ENCODE results near the gene SLC39A11.
"Not testable (repeated sequence)": the region's sequence is repeated elsewhere in the genome, so short reads cannot be mapped to it uniquely, and the experiment has no call there.

Gene SLC39A11

GRCh38 chr17:72811976-72812687 is 280.4 kb downstream of the SLC39A11 start:
- no peak for DNase-seq

GRCh38 chr17:72810991-72811508 is 281.4 kb downstream of the SLC39A11 start:
- DNase-seq: no peak

- DNase-seq: no peak
Observed at GRCh38 chr17:72806011-72806410, 286.5 kb downstream of the SLC39A11 start.

- no peak for DNase-seq
Observed at GRCh38 chr17:72804949-72805707, 287.4 kb downstream of the SLC39A11 start.

- DNase-seq: no peak
Observed at GRCh38 chr17:72802726-72803125, 289.8 kb downstream of the SLC39A11 start.

- no peak for DNase-seq
Observed at GRCh38 chr17:72797142-72797541, 295.3 kb downstream of the SLC39A11 start.

GRCh38 chr17:72795941-72796340 is 296.5 kb downstream of the SLC39A11 start:
- DNase-seq: no peak

- DNase-seq: no peak
Observed at GRCh38 chr17:72794152-72794551, 298.3 kb downstream of the SLC39A11 start.

- DNase-seq: no peak
Observed at GRCh38 chr17:72792771-72793170, 299.7 kb downstream of the SLC39A11 start.

GRCh38 chr17:72790190-72790589 is 302.3 kb downstream of the SLC39A11 start:
- no peak for DNase-seq

- DNase-seq: no peak
Observed at GRCh38 chr17:72789711-72790110, 302.8 kb downstream of the SLC39A11 start.

- DNase-seq: no peak
Observed at GRCh38 chr17:72788950-72789585, 303.4 kb downstream of the SLC39A11 start.

- DNase-seq: no peak
Observed at GRCh38 chr17:72786209-72786608, 306.3 kb downstream of the SLC39A11 start.

- no peak for DNase-seq
Observed at GRCh38 chr17:72782985-72783701, 309.3 kb downstream of the SLC39A11 start.

GRCh38 chr17:72782437-72782836 is 310.1 kb downstream of the SLC39A11 start:
- not testable (repeated sequence) for DNase-seq

GRCh38 chr17:72778169-72779151 is 314.0 kb downstream of the SLC39A11 start:
- DNase-seq: no peak

GRCh38 chr17:72775919-72776318 is 316.6 kb downstream of the SLC39A11 start:
- DNase-seq: no peak

GRCh38 chr17:72775237-72775636 is 317.3 kb downstream of the SLC39A11 start:
- DNase-seq: no peak

GRCh38 chr17:72774236-72774635 is 318.3 kb downstream of the SLC39A11 start:
- no peak for DNase-seq

GRCh38 chr17:72773225-72773624 is 319.3 kb downstream of the SLC39A11 start:
- DNase-seq: not testable (repeated sequence)

GRCh38 chr17:72772331-72772821 is 320.1 kb downstream of the SLC39A11 start:
- DNase-seq: no peak

All from activated CD4-positive, alpha-beta T cell treated with anti-CD3 and anti-CD28 coated beads, Interleukin-2, amount 50 U/mL, for 16 hours (primary cell).